GM12801 (cell line): ENCODE data around the gene RND1.

ENCODE experiments used
- TF ChIP-seq, protein P1 (sequence below): IDR thresholded peaks from one replicate; pipeline ENCODE4 v1.5.1; 2011; ENCODE audit warnings: control low read depth; ENCODE audit not compliant: insufficient read length; ENCODE audit errors: extremely low read depth

Gene RND1

DNA sequence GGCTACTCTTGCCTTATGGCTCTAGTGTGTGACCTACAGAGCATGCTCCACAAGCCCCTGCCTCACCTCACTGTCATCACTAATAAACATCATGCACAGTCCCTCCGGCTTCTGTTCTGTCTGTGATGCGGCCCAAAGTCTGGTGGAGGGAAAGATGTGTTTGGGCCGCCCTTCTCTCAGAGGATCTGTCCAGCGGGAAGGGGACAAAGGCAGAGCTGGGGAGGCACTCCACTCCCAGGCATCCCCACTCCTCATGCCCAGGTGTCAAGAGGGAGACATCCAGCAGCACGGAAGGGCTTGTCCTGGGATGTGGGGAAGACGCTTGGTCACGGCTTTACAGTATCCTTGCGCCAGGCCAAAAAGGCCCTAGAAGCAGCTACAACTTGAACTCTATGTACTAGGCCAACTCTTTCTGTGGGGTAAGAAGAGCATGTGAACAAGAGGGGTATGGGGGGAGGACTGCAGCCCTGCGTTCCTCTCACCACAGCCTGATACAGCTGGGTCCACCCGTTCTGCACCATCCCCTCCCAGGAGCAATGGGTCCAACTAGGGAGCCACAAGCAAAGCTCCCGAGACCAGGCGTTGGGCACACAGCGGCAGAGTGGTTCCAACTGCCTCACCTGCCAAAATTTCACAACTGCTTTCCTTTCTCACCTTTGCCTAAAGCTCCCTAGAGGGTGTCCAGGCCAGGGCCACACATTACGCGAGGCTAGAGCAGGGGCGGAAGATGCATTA lies 36.7 kb downstream of the RND1 start:
- TF ChIP-seq, protein P1, sequence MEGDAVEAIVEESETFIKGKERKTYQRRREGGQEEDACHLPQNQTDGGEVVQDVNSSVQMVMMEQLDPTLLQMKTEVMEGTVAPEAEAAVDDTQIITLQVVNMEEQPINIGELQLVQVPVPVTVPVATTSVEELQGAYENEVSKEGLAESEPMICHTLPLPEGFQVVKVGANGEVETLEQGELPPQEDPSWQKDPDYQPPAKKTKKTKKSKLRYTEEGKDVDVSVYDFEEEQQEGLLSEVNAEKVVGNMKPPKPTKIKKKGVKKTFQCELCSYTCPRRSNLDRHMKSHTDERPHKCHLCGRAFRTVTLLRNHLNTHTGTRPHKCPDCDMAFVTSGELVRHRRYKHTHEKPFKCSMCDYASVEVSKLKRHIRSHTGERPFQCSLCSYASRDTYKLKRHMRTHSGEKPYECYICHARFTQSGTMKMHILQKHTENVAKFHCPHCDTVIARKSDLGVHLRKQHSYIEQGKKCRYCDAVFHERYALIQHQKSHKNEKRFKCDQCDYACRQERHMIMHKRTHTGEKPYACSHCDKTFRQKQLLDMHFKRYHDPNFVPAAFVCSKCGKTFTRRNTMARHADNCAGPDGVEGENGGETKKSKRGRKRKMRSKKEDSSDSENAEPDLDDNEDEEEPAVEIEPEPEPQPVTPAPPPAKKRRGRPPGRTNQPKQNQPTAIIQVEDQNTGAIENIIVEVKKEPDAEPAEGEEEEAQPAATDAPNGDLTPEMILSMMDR = no peak

GRCh38 chr12:48828293-48828692 lies 37.4 kb downstream of the RND1 start:
- TF ChIP-seq, protein P1 = no peak

GRCh38 chr12:48827513-48828096 lies 38.1 kb downstream of the RND1 start:
- TF ChIP-seq, protein P1 = no peak

- TF ChIP-seq, protein P1 = no peak
These were observed 38.6 kb downstream of the RND1 start for GRCh38 chr12:48827026-48827425.

- TF ChIP-seq, protein P1 = no peak
These were observed 39.3 kb downstream of the RND1 start for GRCh38 chr12:48826209-48826855.

DNA sequence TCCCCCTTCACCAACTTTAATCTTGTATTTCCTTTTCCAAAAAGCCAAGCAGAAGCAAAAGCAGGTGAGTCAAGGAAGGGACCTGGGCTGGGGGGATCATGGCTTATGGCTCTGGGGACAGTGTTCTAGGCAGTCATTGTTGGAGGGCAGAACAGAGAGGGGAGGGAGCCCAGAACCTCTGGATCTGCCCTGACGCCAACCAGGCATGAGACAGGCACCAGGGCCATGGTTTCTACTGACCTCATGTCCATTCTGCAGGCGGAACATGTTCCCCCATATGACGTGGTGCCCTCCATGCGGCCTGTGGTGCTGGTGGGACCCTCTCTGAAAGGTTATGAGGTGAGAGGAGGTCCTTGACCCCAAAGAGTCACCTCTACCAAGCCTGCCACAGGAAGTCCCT lies 40.8 kb downstream of the RND1 start:
- TF ChIP-seq, protein P1 = no peak

- TF ChIP-seq, protein P1 = no peak
These were observed 41.6 kb downstream of the RND1 start for GRCh38 chr12:48824112-48824511.
